HCT116 (cell line): ENCODE results near the gene GPD2. TPM values are rescaled to one million over a fixed set of nuclear protein-coding genes. Genes with fewer than 3 reads are reported as not detected.

Experiments used
- ATAC-seq: fragments of 200-7000 bp; cut with Tn5 transposase; 2 replicates; pipeline ENCODE4 v1.9.1; 2020; ENCODE audit warnings: mild to moderate bottlenecking, moderate library complexity
- BruUV-seq: library from RNA; stranded (reverse); fragments of 400-500 nt; replicated peaks from 2 replicates; lab custom pipeline; 2021; lab: Mats Ljungman, UMichigan
- CTCF ChIA-PET: fragments of 300-600 bp; sonication (Branson Sonifier 250); formaldehyde crosslinking; loops from one replicate; lab custom pipeline; 2021; ENCODE audit warnings: antibody characterized with exemption; lab: Charles Lee
- POLR2A ChIA-PET: fragments of 300-600, 350-600 bp; sonication (Branson Sonifier 250); formaldehyde crosslinking; loops from one replicate; lab custom pipeline; 2021; ENCODE audit warnings: antibody characterized with exemption; lab: Charles Lee
- RAD21 ChIA-PET, 2 experiments: fragments of 300-600 bp; sonication (Branson Sonifier 250); formaldehyde crosslinking; loops; one replicate each; lab custom pipeline; 2023; ENCODE audit warnings: low total read pairs in 2 of 2; ENCODE audit not compliant: uncharacterized antibody in 2 of 2, unreplicated experiment in 2 of 2, low non-redundant PET in 1 of 2; lab: Charles Lee
- DNase-seq: peaks from one replicate; pipeline ENCODE4 v3.0.0-alpha.2; 2010; ENCODE audit warnings: low read depth, low spot score
- H2AFZ ChIP-seq: fragments of 200-600 bp; shearing (Covaris generic), sonication (generic); 2 replicates; pipeline ENCODE4 v1.6.1; 2017; ENCODE audit warnings: low read depth, mixed run types, mixed read lengths, antibody characterized with exemption, low read length; ENCODE audit not compliant: poor library complexity, severe bottlenecking
- H3K27ac ChIP-seq: 2 replicates; pipeline ENCODE4 v1.5.1; 2012; ENCODE audit warnings: low read depth, low read length
- H3K27me3 ChIP-seq: fragments of 200-600 bp; sonication (generic); 2 replicates; pipeline ENCODE4 v1.6.1; 2016; ENCODE audit warnings: mixed run types, low read length, mixed read lengths; ENCODE audit not compliant: insufficient read depth
- H3K36me3 ChIP-seq, 2 experiments: fragments of 200-500 bp in 1 of 2; fragments of 200-600 bp in 1 of 2; sonication (Bioruptor generic) in 1 of 2; sonication (generic) in 1 of 2; 2 replicates each; pipeline versions ENCODE4 v1.5.1 to v1.6.1; 2014 to 2016; ENCODE audit warnings: low read length in 2 of 2, inconsistent platforms in 1 of 2, mixed read lengths in 1 of 2, mixed run types in 1 of 2; ENCODE audit not compliant: insufficient read depth in 2 of 2, control insufficient read depth in 1 of 2
- H3K4me1 ChIP-seq, 2 experiments: fragments of 200-600 bp in 1 of 2; sonication (generic) in 1 of 2; 2 replicates each; pipeline versions ENCODE4 v1.5.1 to v1.6.1; 2012 to 2017; ENCODE audit warnings: low read length in 2 of 2, inconsistent platforms in 1 of 2, mild to moderate bottlenecking in 1 of 2, mixed read lengths in 1 of 2, mixed run types in 1 of 2, moderate library complexity in 1 of 2; ENCODE audit not compliant: insufficient read depth in 2 of 2, control insufficient read depth in 1 of 2
- H3K4me2 ChIP-seq: fragments of 200-600 bp; sonication (generic); 2 replicates; pipeline ENCODE4 v1.6.1; 2017; ENCODE audit warnings: mixed run types, low read length, mixed read lengths
- H3K4me3 ChIP-seq, 2 experiments: fragments of 200-600 bp in 1 of 2; sonication (generic) in 1 of 2; replicated peaks in 1 of 2; 2 replicates each; pipeline ENCODE4 v1.5.1; 2011 to 2016; ENCODE audit warnings: low read length in 2 of 2, control low read depth in 1 of 2, low read depth in 1 of 2, mild to moderate bottlenecking in 1 of 2, mixed read lengths in 1 of 2, mixed run types in 1 of 2
- H3K79me2 ChIP-seq: fragments of 200-600 bp; sonication (generic); 2 replicates; pipeline ENCODE4 v1.6.1; 2017; ENCODE audit warnings: mild to moderate bottlenecking, mixed run types, low read length, moderate library complexity, mixed read lengths; ENCODE audit not compliant: insufficient read depth
- H3K9ac ChIP-seq: fragments of 200-600 bp; sonication (generic); 2 replicates; pipeline ENCODE4 v1.6.1; 2016; ENCODE audit warnings: low read length, mixed read lengths
- H3K9me2 ChIP-seq: fragments of 200-600 bp; sonication (generic), shearing (Covaris generic); 2 replicates; pipeline ENCODE4 v1.6.1; 2017; ENCODE audit warnings: mixed run types, mild to moderate bottlenecking, moderate library complexity; ENCODE audit not compliant: insufficient read depth
- H3K9me3 ChIP-seq, 2 experiments: fragments of 200-500 bp in 1 of 2; fragments of 200-600 bp in 1 of 2; sonication (Bioruptor generic) in 1 of 2; sonication (generic) in 1 of 2; 2 replicates each; pipeline ENCODE4 v1.6.1; 2014 to 2017; ENCODE audit warnings: low read length in 2 of 2, mixed read lengths in 2 of 2, inconsistent platforms in 1 of 2, low read depth in 1 of 2, mild to moderate bottlenecking in 1 of 2, mixed run types in 1 of 2, moderate library complexity in 1 of 2; ENCODE audit not compliant: control insufficient read depth in 1 of 2, insufficient read depth in 1 of 2
- H4K20me1 ChIP-seq: fragments of 200-600 bp; sonication (generic), shearing (Covaris generic); 2 replicates; pipeline ENCODE4 v1.6.1; 2017; ENCODE audit warnings: mixed run types, mild to moderate bottlenecking, moderate library complexity; ENCODE audit not compliant: insufficient read depth
- EZH2 ChIP-seq: fragments of 200-600 bp; sonication (generic); IDR thresholded peaks from 2 replicates; pipeline ENCODE4 v1.6.1; 2017; ENCODE audit warnings: antibody characterized with exemption, mixed run types
- JUND ChIP-seq: IDR thresholded peaks from 2 replicates; pipeline ENCODE4 v1.6.1; 2012
- POLR2A ChIP-seq: IDR thresholded peaks from 2 replicates; pipeline ENCODE4 v1.7.0; 2011; ENCODE audit warnings: borderline replicate concordance; ENCODE audit not compliant: insufficient read depth, insufficient read length; ENCODE audit errors: extremely low read depth
- SRF ChIP-seq: IDR thresholded peaks from 2 replicates; pipeline ENCODE4 v1.6.1; 2012; ENCODE audit warnings: low read depth
- TCF7L2 ChIP-seq: IDR thresholded peaks from 2 replicates; pipeline ENCODE4 v1.7.0; 2011; ENCODE audit warnings: borderline replicate concordance, inconsistent platforms; ENCODE audit not compliant: insufficient read depth, insufficient read length; ENCODE audit errors: extremely low read depth
- ZBTB33 ChIP-seq: IDR thresholded peaks from 2 replicates; pipeline ENCODE4 v1.6.1; 2011; ENCODE audit warnings: mild to moderate bottlenecking, low read length, moderate library complexity; ENCODE audit not compliant: insufficient replicate concordance; ENCODE audit errors: extremely low read depth
- ZFX ChIP-seq: fragments of 450-650 bp; IDR thresholded peaks from 2 replicates; pipeline ENCODE4 v1.6.1; 2017
- intact Hi-C: fragments of 100-400 bp; cut with micrococcal nuclease; formaldehyde crosslinking; loops from 2 replicates; pipeline ENCODE4 v1.10.0; 2022
- total RNA-seq: library from RNA; stranded (reverse); gene quantifications from one replicate; pipeline ENCODE4 v1.2.1, GENCODE V29; 2021; ENCODE audit not compliant: unreplicated experiment
- TF ChIP-seq, protein P1 (sequence below), 3 experiments: fragments of 200-600 bp in 1 of 3; sonication (generic) in 1 of 3; IDR thresholded peaks in 2 of 3; conservative IDR thresholded peaks in 1 of 3; 2 replicates each; pipeline ENCODE4 v1.5.1; 2012 to 2017; ENCODE audit warnings: low read depth in 2 of 3, low read length in 2 of 3, antibody characterized with exemption in 1 of 3, borderline replicate concordance in 1 of 3, control low read depth in 1 of 3, mild to moderate bottlenecking in 1 of 3, mixed read lengths in 1 of 3, mixed run types in 1 of 3, moderate library complexity in 1 of 3; ENCODE audit not compliant: insufficient read depth in 1 of 3
- TF ChIP-seq, protein P2 (sequence below): IDR thresholded peaks from 2 replicates; pipeline ENCODE4 v1.6.1; 2012

GPD2 gene
- total RNA-seq, 1 experiment from 2014 or later, result 80.7 TPM

DNA sequence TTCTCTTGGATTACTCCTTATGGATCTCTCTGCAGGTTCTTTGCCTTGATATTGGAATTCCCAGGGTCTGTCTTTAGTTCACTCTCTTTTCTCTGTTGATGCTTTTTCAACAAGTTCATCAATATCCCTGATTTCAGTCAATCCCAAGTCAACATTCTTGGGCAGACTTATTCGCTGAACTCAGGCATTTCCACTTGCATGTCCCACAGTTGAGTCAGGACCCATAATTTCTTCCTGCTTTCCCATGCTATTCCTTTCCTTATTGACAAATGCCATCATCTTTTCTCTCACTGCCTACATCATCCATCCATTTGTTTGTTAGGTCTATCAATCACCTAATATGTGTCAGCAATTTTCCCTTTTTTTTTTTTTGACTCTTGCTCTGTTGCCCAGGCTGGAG lies 11.6 kb downstream of the GPD2 start:
- Histone ChIP-seq H3K4me2 (no peak overlapping the region), H3K9me3 (no peaks in the 10 kb centered on the region), H3K4me1 (peaks cover 0 to 17% of the 10 kb centered on the region in 2 experiments; a peak in 2 of 4 replicates), H3K9me2 (no peaks in the 10 kb centered on the region), H3K27ac (no peak overlapping the region), H4K20me1 (no peaks in the 10 kb centered on the region), H3K4me3 (no peak overlapping the region), H3K79me2 (peaks cover 71% of the 10 kb centered on the region), H3K9ac (no peak overlapping the region), H3K27me3 (no peaks in the 10 kb centered on the region), H3K36me3 (no peaks in the 10 kb centered on the region), H2AFZ (no peak overlapping the region)
- ChIA-PET RAD21 (no interaction called here), POLR2A (no interaction called here), CTCF (no interaction called here)
- DNase-seq (no peak), ATAC-seq (no peak)
- BruUV-seq, result no TSS peak
- TF ChIP-seq, protein P1, sequence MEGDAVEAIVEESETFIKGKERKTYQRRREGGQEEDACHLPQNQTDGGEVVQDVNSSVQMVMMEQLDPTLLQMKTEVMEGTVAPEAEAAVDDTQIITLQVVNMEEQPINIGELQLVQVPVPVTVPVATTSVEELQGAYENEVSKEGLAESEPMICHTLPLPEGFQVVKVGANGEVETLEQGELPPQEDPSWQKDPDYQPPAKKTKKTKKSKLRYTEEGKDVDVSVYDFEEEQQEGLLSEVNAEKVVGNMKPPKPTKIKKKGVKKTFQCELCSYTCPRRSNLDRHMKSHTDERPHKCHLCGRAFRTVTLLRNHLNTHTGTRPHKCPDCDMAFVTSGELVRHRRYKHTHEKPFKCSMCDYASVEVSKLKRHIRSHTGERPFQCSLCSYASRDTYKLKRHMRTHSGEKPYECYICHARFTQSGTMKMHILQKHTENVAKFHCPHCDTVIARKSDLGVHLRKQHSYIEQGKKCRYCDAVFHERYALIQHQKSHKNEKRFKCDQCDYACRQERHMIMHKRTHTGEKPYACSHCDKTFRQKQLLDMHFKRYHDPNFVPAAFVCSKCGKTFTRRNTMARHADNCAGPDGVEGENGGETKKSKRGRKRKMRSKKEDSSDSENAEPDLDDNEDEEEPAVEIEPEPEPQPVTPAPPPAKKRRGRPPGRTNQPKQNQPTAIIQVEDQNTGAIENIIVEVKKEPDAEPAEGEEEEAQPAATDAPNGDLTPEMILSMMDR (IDR thresholded peaks at IDR 0.05 in 2 of 3, conservative IDR thresholded peaks at IDR 0.05 in 1 of 3; ENCODE audit: borderline replicate concordance in 1 of 3, insufficient read depth in 1 of 3, low read depth in 2 of 3, low read length in 2 of 3), result no peak
- TF ChIP-seq ZBTB33 (no peak), ZFX (no peak)
- intact Hi-C loops, result no loop called here

DNA sequence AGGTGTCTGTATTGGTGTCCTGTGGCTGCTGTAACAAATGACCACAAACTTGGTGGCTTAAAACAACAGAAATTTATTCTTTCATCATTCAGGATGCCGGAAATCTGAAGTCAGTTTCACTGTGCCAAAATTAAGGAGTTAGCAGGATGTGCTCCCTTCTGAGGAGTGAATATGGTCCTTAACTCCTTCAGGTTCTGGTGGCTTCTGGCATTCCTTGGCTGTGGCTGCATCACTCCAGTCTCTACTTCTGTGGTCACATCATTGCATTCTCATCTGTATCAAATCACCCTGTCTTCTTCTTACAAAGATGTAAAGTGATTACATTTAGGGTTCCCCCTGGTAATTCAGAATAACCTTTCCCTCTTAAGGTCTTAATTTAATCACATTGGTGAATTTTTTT lies 12.6 kb downstream of the GPD2 start:
- POLR2A ChIA-PET, result no interaction called here
- Histone ChIP-seq H3K9ac (no peak overlapping the region), H3K4me2 (no peak overlapping the region), H3K27ac (no peak overlapping the region), H3K9me2 (no peaks in the 10 kb centered on the region), H3K36me3 (no peaks in the 10 kb centered on the region), H2AFZ (no peak overlapping the region), H4K20me1 (no peaks in the 10 kb centered on the region), H3K4me1 (peaks cover 0 to 17% of the 10 kb centered on the region in 2 experiments; a peak in 2 of 4 replicates), H3K4me3 (no peak overlapping the region), H3K27me3 (no peaks in the 10 kb centered on the region), H3K9me3 (no peaks in the 10 kb centered on the region), H3K79me2 (peaks cover 69% of the 10 kb centered on the region)
- DNase-seq (no peak), ATAC-seq (no peak)
- RAD21 ChIA-PET, result no interaction called here
- intact Hi-C loops, result no loop called here
- no TSS peak for BruUV-seq
- CTCF ChIA-PET, result no interaction called here
- TF ChIP-seq ZFX (no peak), JUND (no peak), SRF (no peak), POLR2A (no peak), TCF7L2 (no peak), EZH2 (no peak)
- TF ChIP-seq, protein P1 (IDR thresholded peaks at IDR 0.05 in 2 of 3, conservative IDR thresholded peaks at IDR 0.05 in 1 of 3; ENCODE audit: borderline replicate concordance in 1 of 3, insufficient read depth in 1 of 3, low read depth in 2 of 3, low read length in 2 of 3), result no peak
- TF ChIP-seq, protein P2, sequence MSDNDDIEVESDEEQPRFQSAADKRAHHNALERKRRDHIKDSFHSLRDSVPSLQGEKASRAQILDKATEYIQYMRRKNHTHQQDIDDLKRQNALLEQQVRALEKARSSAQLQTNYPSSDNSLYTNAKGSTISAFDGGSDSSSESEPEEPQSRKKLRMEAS, result no peak
